ENCODE measurements around the gene HSD11B1L.

The HSD11B1L gene

DNA sequence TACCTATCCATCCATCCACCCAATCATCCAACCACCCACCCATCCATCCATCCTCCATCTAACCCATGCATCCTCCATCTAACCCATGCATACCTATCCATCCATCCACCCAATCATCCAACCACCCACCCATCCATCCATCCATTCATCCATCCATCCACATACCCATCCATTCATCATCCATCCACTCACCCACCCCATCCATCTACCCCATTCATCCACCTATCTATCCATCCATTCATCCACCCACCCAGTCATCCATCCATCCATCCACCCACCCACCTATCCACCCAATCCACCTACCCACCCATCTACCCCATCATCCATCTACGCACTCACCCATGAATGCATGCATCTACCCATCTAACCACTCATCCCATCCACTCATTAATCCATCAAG lies 7.1 kb upstream of the HSD11B1L start:
- TF ChIP-seq, protein P1, sequence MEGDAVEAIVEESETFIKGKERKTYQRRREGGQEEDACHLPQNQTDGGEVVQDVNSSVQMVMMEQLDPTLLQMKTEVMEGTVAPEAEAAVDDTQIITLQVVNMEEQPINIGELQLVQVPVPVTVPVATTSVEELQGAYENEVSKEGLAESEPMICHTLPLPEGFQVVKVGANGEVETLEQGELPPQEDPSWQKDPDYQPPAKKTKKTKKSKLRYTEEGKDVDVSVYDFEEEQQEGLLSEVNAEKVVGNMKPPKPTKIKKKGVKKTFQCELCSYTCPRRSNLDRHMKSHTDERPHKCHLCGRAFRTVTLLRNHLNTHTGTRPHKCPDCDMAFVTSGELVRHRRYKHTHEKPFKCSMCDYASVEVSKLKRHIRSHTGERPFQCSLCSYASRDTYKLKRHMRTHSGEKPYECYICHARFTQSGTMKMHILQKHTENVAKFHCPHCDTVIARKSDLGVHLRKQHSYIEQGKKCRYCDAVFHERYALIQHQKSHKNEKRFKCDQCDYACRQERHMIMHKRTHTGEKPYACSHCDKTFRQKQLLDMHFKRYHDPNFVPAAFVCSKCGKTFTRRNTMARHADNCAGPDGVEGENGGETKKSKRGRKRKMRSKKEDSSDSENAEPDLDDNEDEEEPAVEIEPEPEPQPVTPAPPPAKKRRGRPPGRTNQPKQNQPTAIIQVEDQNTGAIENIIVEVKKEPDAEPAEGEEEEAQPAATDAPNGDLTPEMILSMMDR (IDR thresholded peaks at IDR 0.05; ENCODE audit: borderline replicate concordance, insufficient read depth, low read depth, low read length), result no peak
- no peak overlapping the region for H3K4me3 ChIP-seq (ENCODE audit: low read depth, low read length)

DNA sequence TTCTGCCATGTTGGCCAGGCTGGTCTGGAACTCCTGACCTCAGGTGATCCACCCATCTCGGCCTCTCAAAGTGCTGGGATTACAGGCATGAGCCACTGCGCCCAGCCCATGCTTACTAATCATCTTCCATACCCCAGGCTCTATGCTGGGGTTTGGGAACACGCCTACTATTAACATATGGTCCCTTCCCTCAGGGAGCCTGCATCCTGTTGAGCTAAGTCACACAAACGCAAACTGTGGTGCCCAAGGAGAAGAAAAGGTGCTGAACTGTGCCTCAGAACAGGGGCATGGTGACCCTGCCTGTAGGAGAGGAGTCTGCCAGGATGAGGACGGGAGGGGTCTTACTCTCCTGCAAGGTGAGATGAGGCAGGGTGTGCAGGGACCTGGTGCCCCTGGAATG lies 6.1 kb upstream of the HSD11B1L start:
- TF ChIP-seq, protein P1 (IDR thresholded peaks at IDR 0.05; ENCODE audit: borderline replicate concordance, insufficient read depth, low read depth, low read length), result no peak
- H3K4me3 ChIP-seq (ENCODE audit: low read depth, low read length), result no peak overlapping the region

DNA sequence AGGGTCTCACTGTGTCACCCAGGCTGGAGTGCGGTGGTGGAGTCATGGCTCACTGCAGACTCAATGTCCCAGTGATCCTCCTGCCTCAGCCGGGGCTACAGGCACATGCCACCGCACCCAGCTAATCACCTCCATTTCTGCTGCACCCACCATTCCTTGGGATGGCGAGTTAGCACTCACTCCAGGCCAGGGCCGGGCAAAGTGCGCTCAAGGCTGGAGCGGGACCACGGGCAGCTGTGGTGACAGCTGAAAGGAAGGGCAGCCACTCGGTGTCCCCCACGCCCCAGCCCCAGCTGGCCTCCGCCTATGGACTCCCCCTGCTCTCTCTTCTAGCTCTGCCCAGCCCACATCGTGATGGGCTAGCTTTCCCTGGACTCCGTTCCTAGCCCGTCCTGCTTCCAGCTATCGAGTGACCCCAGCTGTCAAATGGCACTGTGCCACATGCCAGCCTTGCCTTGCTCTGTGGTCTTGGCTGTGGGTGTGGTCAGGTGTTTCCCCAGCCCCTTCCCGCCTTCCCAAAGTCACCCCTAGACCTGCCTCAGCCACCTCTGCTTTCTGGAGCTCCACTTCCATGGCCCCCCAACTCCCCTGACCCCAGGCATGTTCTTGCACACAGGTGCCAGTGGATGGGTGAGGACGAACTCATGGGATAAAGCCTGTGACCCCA lies 4.6 kb upstream of the HSD11B1L start:
- H3K4me3 ChIP-seq (ENCODE audit: low read depth, low read length), result no peak overlapping the region
- TF ChIP-seq, protein P1 (IDR thresholded peaks at IDR 0.05; ENCODE audit: borderline replicate concordance, insufficient read depth, low read depth, low read length), result no peak

DNA sequence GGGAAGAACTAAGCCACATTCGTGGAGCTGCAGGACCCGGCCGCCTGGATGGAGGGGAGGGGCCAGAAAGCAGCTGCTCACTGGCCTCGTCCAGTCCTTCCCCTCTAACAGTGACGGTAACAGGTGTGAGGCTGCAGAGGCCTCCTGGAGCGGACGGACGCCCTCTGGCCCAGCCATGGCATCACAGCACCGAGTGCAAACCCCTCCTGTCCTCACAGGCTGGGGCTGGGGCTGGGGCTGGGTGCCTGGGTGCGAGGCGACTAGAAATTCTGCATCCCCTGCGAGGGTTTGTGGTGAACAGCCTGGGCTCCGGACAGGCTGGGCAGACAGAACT lies 4.1 kb upstream of the HSD11B1L start:
- H3K4me3 ChIP-seq (ENCODE audit: low read depth, low read length), result no peak overlapping the region
- TF ChIP-seq, protein P1 (IDR thresholded peaks at IDR 0.05; ENCODE audit: borderline replicate concordance, insufficient read depth, low read depth, low read length), result no peak

DNA sequence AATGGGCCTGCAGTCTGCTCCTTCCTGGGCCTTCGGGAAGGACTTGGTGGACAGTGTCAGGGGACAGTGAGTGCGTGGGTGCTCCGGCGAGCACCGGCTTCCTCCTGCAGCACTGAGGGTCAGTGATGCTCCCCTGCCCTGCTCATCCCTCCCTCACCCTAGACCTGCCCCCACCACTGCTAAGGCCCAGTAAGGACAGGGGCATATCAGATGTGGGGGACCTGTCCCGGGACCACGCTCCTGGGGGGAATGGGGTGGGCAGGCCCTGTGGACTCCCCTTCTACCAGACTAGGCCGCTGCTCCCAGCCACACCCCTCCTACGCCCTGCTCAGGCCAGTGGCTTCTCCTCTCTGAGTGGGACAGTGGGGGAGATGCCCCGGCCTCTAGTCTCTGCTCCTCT lies 3.7 kb upstream of the HSD11B1L start:
- TF ChIP-seq, protein P1 (IDR thresholded peaks at IDR 0.05; ENCODE audit: borderline replicate concordance, insufficient read depth, low read depth, low read length), result no peak
- no peak overlapping the region for H3K4me3 ChIP-seq (ENCODE audit: low read depth, low read length)

DNA sequence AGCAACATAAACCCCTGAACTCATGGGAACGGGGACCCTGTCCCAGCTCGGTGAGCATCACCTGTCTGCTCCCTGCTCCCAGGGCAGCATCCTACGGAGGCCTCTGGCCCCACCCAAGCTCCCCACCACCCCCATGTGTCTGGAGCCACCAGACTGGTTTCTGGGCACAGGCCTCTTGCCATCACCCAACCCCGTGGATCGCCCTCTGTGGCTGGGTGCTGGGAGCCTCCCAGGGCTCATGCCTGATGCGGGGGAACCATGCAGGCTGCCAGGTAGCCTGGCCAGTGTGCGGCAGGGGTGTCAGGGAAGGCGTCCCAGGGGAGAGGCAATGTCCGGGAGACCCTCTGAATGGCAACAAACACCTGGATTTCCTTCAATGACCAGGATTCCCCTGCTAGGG lies 3.2 kb upstream of the HSD11B1L start:
- TF ChIP-seq, protein P1 (IDR thresholded peaks at IDR 0.05; ENCODE audit: borderline replicate concordance, insufficient read depth, low read depth, low read length), result no peak
- H3K4me3 ChIP-seq (ENCODE audit: low read depth, low read length), result no peak overlapping the region

DNA sequence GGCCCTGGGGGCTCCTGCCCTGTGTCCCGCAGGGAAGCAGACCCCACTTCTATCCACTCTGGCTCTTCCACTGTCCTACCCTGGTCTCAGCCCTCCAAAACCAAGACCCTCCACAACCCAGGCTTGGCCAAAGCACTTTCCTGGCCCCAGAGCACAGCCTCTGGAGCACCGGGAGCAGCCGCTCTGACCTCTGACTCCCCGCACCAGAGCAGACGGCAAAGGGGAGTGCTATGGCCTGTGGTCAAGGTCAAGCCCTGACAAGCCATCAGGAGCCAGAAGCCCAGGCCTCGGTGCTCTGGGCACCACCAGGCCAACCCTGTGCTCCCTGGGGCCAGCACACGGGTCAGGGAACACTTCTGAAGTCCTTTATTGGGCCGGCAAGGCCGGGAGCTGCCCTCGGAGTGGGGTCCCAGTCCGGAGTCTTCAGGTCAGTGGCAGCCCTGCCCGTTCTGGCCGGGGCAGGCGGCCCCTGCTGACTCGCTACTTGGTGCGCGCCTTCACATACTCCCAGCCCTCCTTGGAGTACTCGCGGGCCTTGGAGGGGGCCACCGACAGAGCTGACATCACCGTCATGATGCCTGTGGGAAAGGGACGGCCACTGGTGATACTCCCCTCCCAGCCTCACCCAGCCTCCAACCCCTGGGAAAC lies 2.6 kb upstream of the HSD11B1L start:
- H3K4me3 ChIP-seq (ENCODE audit: low read depth, low read length), result no peak overlapping the region
- TF ChIP-seq, protein P1 (IDR thresholded peaks at IDR 0.05; ENCODE audit: borderline replicate concordance, insufficient read depth, low read depth, low read length), result no peak
